Activated T-cell treated with anti-CD3 and anti-CD28 coated beads, Interleukin-2, amount 50 U/mL, for 72 hours (primary cell): Measurements from ENCODE around the gene CABLES2. TPM values are rescaled to one million over a fixed set of nuclear protein-coding genes. Genes with fewer than 3 reads are reported as not detected.

Experiments
- ATAC-seq, 2 donors: fragments of 150-1000 bp; cut with Tn5 transposase; replicated peaks in 1 of 2; 2 replicates each; pipeline ENCODE4 v1.10.0; 2021; ENCODE audit warnings: moderate library complexity in 2 of 2, mild to moderate bottlenecking in 1 of 2
- DNase-seq, 2 donors: peaks; one replicate each; pipeline ENCODE4 v3.0.0; 2021 to 2022; ENCODE audit warnings: mixed read lengths in 1 of 2
- H3K27ac Mint-ChIP-seq: one replicate; pipeline ENCODE4 v1.8.0; 2022; ENCODE audit warnings: mild to moderate bottlenecking, moderate library complexity, mixed read lengths
- H3K27me3 Mint-ChIP-seq: one replicate; pipeline ENCODE4 v1.8.0; 2022; ENCODE audit warnings: low read depth, mixed read lengths
- H3K36me3 Mint-ChIP-seq, 2 donors: one replicate each; pipeline ENCODE4 v1.8.0; 2022; ENCODE audit warnings: mixed read lengths in 2 of 2, mild to moderate bottlenecking in 1 of 2; ENCODE audit not compliant: insufficient read depth in 2 of 2
- H3K4me1 Mint-ChIP-seq: one replicate; pipeline ENCODE4 v1.8.0; 2022; ENCODE audit warnings: low read depth, mixed read lengths
- H3K4me3 Mint-ChIP-seq, 2 donors: one replicate each; pipeline ENCODE4 v1.8.0; 2022; ENCODE audit warnings: mild to moderate bottlenecking in 2 of 2, mixed read lengths in 2 of 2, moderate library complexity in 2 of 2
- H3K9me3 Mint-ChIP-seq, 2 donors: one replicate each; pipeline ENCODE4 v1.8.0; 2022; ENCODE audit warnings: mixed read lengths in 2 of 2
- total RNA-seq, 2 donors: library from RNA; stranded (reverse); gene quantifications; one replicate each; pipeline ENCODE4 v1.2.3, GENCODE V29; 2022

Gene CABLES2
- total RNA-seq, 2 donors from 2014 or later: 7.1 to 8.3 TPM

- Mint-ChIP-seq H3K4me1 (no peaks in the 10 kb centered on the region), H3K36me3 (no peaks in the 10 kb centered on the region), H3K27me3 (peaks cover 8% of the 10 kb centered on the region), H3K4me3 (no peak overlapping the region), H3K9me3 (no peaks in the 10 kb centered on the region), H3K27ac (no peak overlapping the region)
- DNase-seq (no peak), ATAC-seq (no peak)
These were observed 45.1 kb downstream of the CABLES2 start for GRCh38 chr20:62361799-62362589.

- no peak overlapping the region for H3K4me3 Mint-ChIP-seq
- no peaks in the 10 kb centered on the region for H3K9me3 Mint-ChIP-seq
- ATAC-seq (no peak), DNase-seq (no peak)
- no peaks in the 10 kb centered on the region for H3K4me1 Mint-ChIP-seq
- no peak overlapping the region for H3K27ac Mint-ChIP-seq
- H3K36me3 Mint-ChIP-seq: no peaks in the 10 kb centered on the region
- H3K27me3 Mint-ChIP-seq: peaks cover 8% of the 10 kb centered on the region
These were observed 46.0 kb downstream of the CABLES2 start for GRCh38 chr20:62360854-62361798.

- no peak overlapping the region for H3K27ac Mint-ChIP-seq
- ATAC-seq: no peak
- DNase-seq: no peak
- H3K4me1 Mint-ChIP-seq: no peaks in the 10 kb centered on the region
- H3K9me3 Mint-ChIP-seq: no peaks in the 10 kb centered on the region
- peaks cover under 1% of the 10 kb centered on the region for H3K27me3 Mint-ChIP-seq
- H3K36me3 Mint-ChIP-seq: no peaks in the 10 kb centered on the region
- no peak overlapping the region for H3K4me3 Mint-ChIP-seq
These were observed 47.5 kb downstream of the CABLES2 start for GRCh38 chr20:62359491-62360121.

GRCh38 chr20:62359043-62359490 lies 48.0 kb downstream of the CABLES2 start:
- H3K27me3 Mint-ChIP-seq: no peaks in the 10 kb centered on the region
- no peaks in the 10 kb centered on the region for H3K36me3 Mint-ChIP-seq
- no peaks in the 10 kb centered on the region for H3K4me1 Mint-ChIP-seq
- no peak overlapping the region for H3K4me3 Mint-ChIP-seq
- H3K27ac Mint-ChIP-seq: no peak overlapping the region
- ATAC-seq: no peak
- DNase-seq: no peak
- H3K9me3 Mint-ChIP-seq: no peaks in the 10 kb centered on the region

- ATAC-seq: no peak
- no peak overlapping the region for H3K27ac Mint-ChIP-seq
- no peaks in the 10 kb centered on the region for H3K36me3 Mint-ChIP-seq
- H3K4me1 Mint-ChIP-seq: no peaks in the 10 kb centered on the region
- H3K4me3 Mint-ChIP-seq: no peak overlapping the region
- no peaks in the 10 kb centered on the region for H3K27me3 Mint-ChIP-seq
- DNase-seq: no peak
- H3K9me3 Mint-ChIP-seq: no peaks in the 10 kb centered on the region
These were observed 48.7 kb downstream of the CABLES2 start for GRCh38 chr20:62358171-62359042.

- DNase-seq (no peak), ATAC-seq (no peak)
- no peaks in the 10 kb centered on the region for H3K27me3 Mint-ChIP-seq
- H3K4me3 Mint-ChIP-seq: no peak overlapping the region
- no peak overlapping the region for H3K27ac Mint-ChIP-seq
- no peaks in the 10 kb centered on the region for H3K36me3 Mint-ChIP-seq
- H3K9me3 Mint-ChIP-seq: no peaks in the 10 kb centered on the region
- H3K4me1 Mint-ChIP-seq: no peaks in the 10 kb centered on the region
These were observed 49.4 kb downstream of the CABLES2 start for GRCh38 chr20:62357681-62358080.

GRCh38 chr20:62357187-62357667 lies 49.9 kb downstream of the CABLES2 start:
- H3K9me3 Mint-ChIP-seq: no peaks in the 10 kb centered on the region
- no peaks in the 10 kb centered on the region for H3K36me3 Mint-ChIP-seq
- DNase-seq (no peak), ATAC-seq (no peak)
- H3K27ac Mint-ChIP-seq: no peak overlapping the region
- no peaks in the 10 kb centered on the region for H3K27me3 Mint-ChIP-seq
- no peaks in the 10 kb centered on the region for H3K4me1 Mint-ChIP-seq
- no peak overlapping the region for H3K4me3 Mint-ChIP-seq

- Mint-ChIP-seq H3K4me1 (no peaks in the 10 kb centered on the region), H3K36me3 (no peaks in the 10 kb centered on the region), H3K4me3 (no peak overlapping the region), H3K27ac (no peak overlapping the region), H3K9me3 (no peaks in the 10 kb centered on the region), H3K27me3 (no peaks in the 10 kb centered on the region)
- no peak for DNase-seq
- no peak for ATAC-seq
These were observed 50.4 kb downstream of the CABLES2 start for GRCh38 chr20:62356589-62357186.

GRCh38 chr20:62355878-62356588 lies 51.1 kb downstream of the CABLES2 start:
- Mint-ChIP-seq H3K27ac (no peak overlapping the region), H3K36me3 (no peaks in the 10 kb centered on the region), H3K27me3 (no peaks in the 10 kb centered on the region), H3K4me1 (no peaks in the 10 kb centered on the region), H3K9me3 (no peaks in the 10 kb centered on the region), H3K4me3 (no peak overlapping the region)
- no peak for DNase-seq
- ATAC-seq: no peak

GRCh38 chr20:62355516-62355877 lies 51.6 kb downstream of the CABLES2 start:
- no peaks in the 10 kb centered on the region for H3K36me3 Mint-ChIP-seq

GRCh38 chr20:62354811-62355341 lies 52.2 kb downstream of the CABLES2 start:
- no peak overlapping the region for H3K27ac Mint-ChIP-seq
- ATAC-seq (no peak), DNase-seq (no peak)
- no peaks in the 10 kb centered on the region for H3K4me1 Mint-ChIP-seq
- H3K4me3 Mint-ChIP-seq: no peak overlapping the region
- no peaks in the 10 kb centered on the region for H3K9me3 Mint-ChIP-seq
- no peaks in the 10 kb centered on the region for H3K27me3 Mint-ChIP-seq
- H3K36me3 Mint-ChIP-seq: no peaks in the 10 kb centered on the region

More at GRCh38 chr20:62355516-62355877, 51.6 kb downstream of the CABLES2 start:
- Mint-ChIP-seq H3K4me1 (no peaks in the 10 kb centered on the region), H3K27ac (no peak overlapping the region), H3K27me3 (no peaks in the 10 kb centered on the region), H3K4me3 (no peak overlapping the region), H3K9me3 (no peaks in the 10 kb centered on the region)
- DNase-seq (no peak), ATAC-seq (no peak)
